Ammon's horn (tissue), 1 donor: ENCODE results near the gene NKD1.
A peak's percentile ranks its signal among the peaks of the same experiment; 100 is the strongest.

Experiments
- DNase-seq: peaks from one replicate; pipeline ENCODE4 v3.0.0-alpha.2; 2016; ENCODE audit warnings: low spot score

Gene NKD1

GRCh38 chr16:50537533-50538290, 10.5 kb upstream of the NKD1 start:
- DNase-seq: no peak

GRCh38 chr16:50538411-50539052, 9.7 kb upstream of the NKD1 start:
- DNase-seq: no peak

GRCh38 chr16:50539053-50539695, 9.0 kb upstream of the NKD1 start:
- DNase-seq: no peak

- DNase-seq: peak; percentile 80
These were observed 8.1 kb upstream of the NKD1 start for GRCh38 chr16:50539822-50540710.

- no peak for DNase-seq
These were observed 7.5 kb upstream of the NKD1 start for GRCh38 chr16:50540711-50541007.

- no peak for DNase-seq
These were observed 5.5 kb upstream of the NKD1 start for GRCh38 chr16:50542703-50543102.

- no peak for DNase-seq
These were observed 2.1 kb upstream of the NKD1 start for GRCh38 chr16:50546125-50546524.

GRCh38 chr16:50547340-50548124, 664 bp upstream of the NKD1 start:
- peak; percentile 53 for DNase-seq

- DNase-seq: no peak
These were observed 839 bp downstream of the NKD1 start for GRCh38 chr16:50548909-50549560.

GRCh38 chr16:50549561-50549915, 1.3 kb downstream of the NKD1 start:
- DNase-seq: no peak

- DNase-seq: no peak
These were observed 1.8 kb downstream of the NKD1 start for GRCh38 chr16:50550035-50550434.

GRCh38 chr16:50550866-50551641, 2.9 kb downstream of the NKD1 start:
- DNase-seq: no peak

GRCh38 chr16:50552476-50553101, 4.4 kb downstream of the NKD1 start:
- DNase-seq: no peak

GRCh38 chr16:50553182-50553710, 5.0 kb downstream of the NKD1 start:
- DNase-seq: no peak

- no peak for DNase-seq
These were observed 5.7 kb downstream of the NKD1 start for GRCh38 chr16:50553731-50554360.

- DNase-seq: no peak
These were observed 7.2 kb downstream of the NKD1 start for GRCh38 chr16:50555269-50555875.

GRCh38 chr16:50555952-50556673, 7.9 kb downstream of the NKD1 start:
- DNase-seq: no peak

- no peak for DNase-seq
These were observed 8.8 kb downstream of the NKD1 start for GRCh38 chr16:50557046-50557445.
